Measurements from ENCODE around the gene PLEK.
"Not testable (repeated sequence)": the region's sequence is repeated elsewhere in the genome, so short reads cannot be mapped to it uniquely, and the experiment has no call there.

The PLEK gene

GRCh38 chr2:68372485-68372884, 7.4 kb downstream of the PLEK start:
- H3K9ac ChIP-seq (ENCODE audit: low read length): no peak overlapping the region
- H3K36me3 ChIP-seq (ENCODE audit: control insufficient read depth, low read depth, low read length): no peaks in the 10 kb centered on the region
- no peaks in the 10 kb centered on the region for H3K9me3 ChIP-seq (ENCODE audit: control insufficient read depth, low read depth, low read length)
- no peaks in the 10 kb centered on the region for H3K4me1 ChIP-seq (ENCODE audit: control insufficient read depth, low read depth, low read length)
- H3K27ac ChIP-seq (ENCODE audit: low read length): no peak overlapping the region
- H3K4me3 ChIP-seq (ENCODE audit: low read length): no peak overlapping the region
- H3K27me3 ChIP-seq (ENCODE audit: control insufficient read depth, insufficient read depth, low read length): no peaks in the 10 kb centered on the region

GRCh38 chr2:68374184-68374583, 9.1 kb downstream of the PLEK start:
- no peaks in the 10 kb centered on the region for H3K4me1 ChIP-seq (ENCODE audit: control insufficient read depth, low read depth, low read length)
- no peak overlapping the region for H3K27ac ChIP-seq (ENCODE audit: low read length)
- H3K9ac ChIP-seq (ENCODE audit: low read length): no peak overlapping the region
- no peaks in the 10 kb centered on the region for H3K36me3 ChIP-seq (ENCODE audit: control insufficient read depth, low read depth, low read length)
- no peak overlapping the region for H3K4me3 ChIP-seq (ENCODE audit: low read length)
- no peaks in the 10 kb centered on the region for H3K27me3 ChIP-seq (ENCODE audit: control insufficient read depth, insufficient read depth, low read length)
- H3K9me3 ChIP-seq (ENCODE audit: control insufficient read depth, low read depth, low read length): no peaks in the 10 kb centered on the region

GRCh38 chr2:68375582-68375981, 10.5 kb downstream of the PLEK start:
- Histone ChIP-seq H3K9ac (ENCODE audit: low read length) (no peak overlapping the region), H3K27ac (ENCODE audit: low read length) (no peak overlapping the region), H3K27me3 (ENCODE audit: control insufficient read depth, insufficient read depth, low read length) (no peaks in the 10 kb centered on the region), H3K36me3 (ENCODE audit: control insufficient read depth, low read depth, low read length) (no peaks in the 10 kb centered on the region), H3K4me3 (ENCODE audit: low read length) (no peak overlapping the region), H3K9me3 (ENCODE audit: control insufficient read depth, low read depth, low read length) (no peaks in the 10 kb centered on the region), H3K4me1 (ENCODE audit: control insufficient read depth, low read depth, low read length) (no peaks in the 10 kb centered on the region)

GRCh38 chr2:68377137-68377780, 12.2 kb downstream of the PLEK start:
- H3K4me3 ChIP-seq (ENCODE audit: low read length): no peak overlapping the region
- H3K36me3 ChIP-seq (ENCODE audit: control insufficient read depth, low read depth, low read length): no peaks in the 10 kb centered on the region
- H3K9ac ChIP-seq (ENCODE audit: low read length): no peak overlapping the region
- no peak overlapping the region for H3K27ac ChIP-seq (ENCODE audit: low read length)
- H3K4me1 ChIP-seq (ENCODE audit: control insufficient read depth, low read depth, low read length): no peaks in the 10 kb centered on the region
- no peaks in the 10 kb centered on the region for H3K27me3 ChIP-seq (ENCODE audit: control insufficient read depth, insufficient read depth, low read length)
- no peaks in the 10 kb centered on the region for H3K9me3 ChIP-seq (ENCODE audit: control insufficient read depth, low read depth, low read length)

- not testable (repeated sequence) for H3K4me3 ChIP-seq (ENCODE audit: low read length); H3K36me3 ChIP-seq (ENCODE audit: control insufficient read depth, low read depth, low read length); H3K27ac ChIP-seq (ENCODE audit: low read length); H3K4me1 ChIP-seq (ENCODE audit: control insufficient read depth, low read depth, low read length); H3K27me3 ChIP-seq (ENCODE audit: control insufficient read depth, insufficient read depth, low read length); H3K9ac ChIP-seq (ENCODE audit: low read length); H3K9me3 ChIP-seq (ENCODE audit: control insufficient read depth, low read depth, low read length)
Measured at GRCh38 chr2:68378779-68379178, 13.7 kb downstream of the PLEK start.

- Histone ChIP-seq H3K4me3 (ENCODE audit: low read length) (no peak overlapping the region), H3K27ac (ENCODE audit: low read length) (no peak overlapping the region), H3K36me3 (ENCODE audit: control insufficient read depth, low read depth, low read length) (no peaks in the 10 kb centered on the region), H3K9ac (ENCODE audit: low read length) (no peak overlapping the region), H3K27me3 (ENCODE audit: control insufficient read depth, insufficient read depth, low read length) (no peaks in the 10 kb centered on the region), H3K4me1 (ENCODE audit: control insufficient read depth, low read depth, low read length) (no peaks in the 10 kb centered on the region), H3K9me3 (ENCODE audit: control insufficient read depth, low read depth, low read length) (no peaks in the 10 kb centered on the region)
Measured at GRCh38 chr2:68379184-68379708, 14.2 kb downstream of the PLEK start.

- no peaks in the 10 kb centered on the region for H3K4me1 ChIP-seq (ENCODE audit: control insufficient read depth, low read depth, low read length)
Measured at GRCh38 chr2:68383778-68384177, 18.7 kb downstream of the PLEK start.

GRCh38 chr2:68384485-68385107, 19.5 kb downstream of the PLEK start:
- Histone ChIP-seq H3K27me3 (ENCODE audit: control insufficient read depth, insufficient read depth, low read length) (no peaks in the 10 kb centered on the region), H3K9me3 (ENCODE audit: control insufficient read depth, low read depth, low read length) (no peaks in the 10 kb centered on the region), H3K27ac (ENCODE audit: low read length) (no peak overlapping the region), H3K36me3 (ENCODE audit: control insufficient read depth, low read depth, low read length) (no peaks in the 10 kb centered on the region), H3K4me3 (ENCODE audit: low read length) (no peak overlapping the region), H3K4me1 (ENCODE audit: control insufficient read depth, low read depth, low read length) (no peaks in the 10 kb centered on the region), H3K9ac (ENCODE audit: low read length) (no peak overlapping the region)

More at GRCh38 chr2:68383778-68384177, 18.7 kb downstream of the PLEK start:
- Histone ChIP-seq H3K27ac (ENCODE audit: low read length) (no peak overlapping the region), H3K36me3 (ENCODE audit: control insufficient read depth, low read depth, low read length) (no peaks in the 10 kb centered on the region), H3K27me3 (ENCODE audit: control insufficient read depth, insufficient read depth, low read length) (no peaks in the 10 kb centered on the region), H3K9me3 (ENCODE audit: control insufficient read depth, low read depth, low read length) (no peaks in the 10 kb centered on the region), H3K4me3 (ENCODE audit: low read length) (no peak overlapping the region), H3K9ac (ENCODE audit: low read length) (no peak overlapping the region)

GRCh38 chr2:68385220-68385906, 20.3 kb downstream of the PLEK start:
- no peak overlapping the region for H3K4me3 ChIP-seq (ENCODE audit: low read length)
- no peaks in the 10 kb centered on the region for H3K9me3 ChIP-seq (ENCODE audit: control insufficient read depth, low read depth, low read length)
- H3K27me3 ChIP-seq (ENCODE audit: control insufficient read depth, insufficient read depth, low read length): no peaks in the 10 kb centered on the region
- no peaks in the 10 kb centered on the region for H3K4me1 ChIP-seq (ENCODE audit: control insufficient read depth, low read depth, low read length)
- H3K36me3 ChIP-seq (ENCODE audit: control insufficient read depth, low read depth, low read length): no peaks in the 10 kb centered on the region
- H3K27ac ChIP-seq (ENCODE audit: low read length): no peak overlapping the region
- H3K9ac ChIP-seq (ENCODE audit: low read length): no peak overlapping the region

- Histone ChIP-seq H3K27me3 (ENCODE audit: control insufficient read depth, insufficient read depth, low read length) (no peaks in the 10 kb centered on the region), H3K4me3 (ENCODE audit: low read length) (no peak overlapping the region), H3K4me1 (ENCODE audit: control insufficient read depth, low read depth, low read length) (no peaks in the 10 kb centered on the region), H3K27ac (ENCODE audit: low read length) (no peak overlapping the region), H3K9me3 (ENCODE audit: control insufficient read depth, low read depth, low read length) (no peaks in the 10 kb centered on the region), H3K36me3 (ENCODE audit: control insufficient read depth, low read depth, low read length) (no peaks in the 10 kb centered on the region), H3K9ac (ENCODE audit: low read length) (no peak overlapping the region)
Measured at GRCh38 chr2:68385907-68386287, 20.8 kb downstream of the PLEK start.

- H3K4me1 ChIP-seq (ENCODE audit: control insufficient read depth, low read depth, low read length): no peaks in the 10 kb centered on the region
Measured at GRCh38 chr2:68386365-68386764, 21.3 kb downstream of the PLEK start.

More at GRCh38 chr2:68386365-68386764, 21.3 kb downstream of the PLEK start:
- Histone ChIP-seq H3K36me3 (ENCODE audit: control insufficient read depth, low read depth, low read length) (no peaks in the 10 kb centered on the region), H3K4me3 (ENCODE audit: low read length) (no peak overlapping the region), H3K9me3 (ENCODE audit: control insufficient read depth, low read depth, low read length) (no peaks in the 10 kb centered on the region), H3K27me3 (ENCODE audit: control insufficient read depth, insufficient read depth, low read length) (no peaks in the 10 kb centered on the region), H3K9ac (ENCODE audit: low read length) (no peak overlapping the region), H3K27ac (ENCODE audit: low read length) (no peak overlapping the region)
